B cell (primary cell): ENCODE data around the gene TNFAIP2. TPM values are rescaled to one million over a fixed set of nuclear protein-coding genes. Genes with fewer than 3 reads are reported as not detected.

ENCODE experiments used
- ATAC-seq: fragments of 200-7000 bp; cut with Tn5 transposase; one replicate; pipeline ENCODE4 v1.10.0; 2021; ENCODE audit warnings: low read depth, mild to moderate bottlenecking, moderate number of reproducible peaks, moderate library complexity
- CTCF ChIA-PET: fragments of 350-600 bp; sonication (Branson Sonifier 250); formaldehyde crosslinking; loops from one replicate; lab custom pipeline; 2021; ENCODE audit warnings: antibody characterized with exemption, inconsistent platforms; lab: Charles Lee
- POLR2A ChIA-PET: fragments of 350-600 bp; sonication (Branson Sonifier 250); formaldehyde crosslinking; loops from one replicate; lab custom pipeline; 2021; ENCODE audit warnings: antibody characterized with exemption; lab: Charles Lee
- DNase-seq: peaks from one replicate; pipeline ENCODE4 v3.0.0; 2013
- H2AFZ ChIP-seq: 2 replicates; pipeline ENCODE4 v1.6.1; 2012; ENCODE audit warnings: mild to moderate bottlenecking, low read depth, low read length; ENCODE audit not compliant: insufficient read depth, poor library complexity, severe bottlenecking
- H3K27ac ChIP-seq, 2 donors: 1 replicate in 1 of 2; 2 replicates in 1 of 2; pipeline ENCODE4 v1.5.1; 2012 to 2013; ENCODE audit warnings: low read length in 2 of 2, mild to moderate bottlenecking in 2 of 2, moderate library complexity in 1 of 2
- H3K27me3 ChIP-seq, 4 experiments: fragments of 200-600 bp in 1 of 4; sonication (generic) in 1 of 4; replicated peaks in 1 of 4; 1 replicate in 2 of 4; 2 replicates in 2 of 4; pipeline versions ENCODE4 v1.6.1 to v1.7.0; 2013 to 2016; ENCODE audit warnings: low read length in 3 of 4, mild to moderate bottlenecking in 2 of 4, mixed read lengths in 1 of 4, moderate library complexity in 1 of 4; ENCODE audit not compliant: insufficient read depth in 4 of 4, control insufficient read depth in 3 of 4; ENCODE audit errors: control extremely low read depth in 1 of 4
- H3K36me3 ChIP-seq, 2 experiments: replicated peaks in 1 of 2; 1 replicate in 1 of 2; 2 replicates in 1 of 2; pipeline versions ENCODE4 v1.6.1 to v1.7.1; 2013; ENCODE audit warnings: low read length in 1 of 2; ENCODE audit not compliant: insufficient read depth in 2 of 2, control insufficient read depth in 1 of 2; ENCODE audit errors: control extremely low read depth in 1 of 2, extremely low read depth in 1 of 2
- H3K4me1 ChIP-seq, 2 donors: fragments of 200-600 bp in 1 of 2; sonication (generic) in 1 of 2; 1 replicate in 1 of 2; 2 replicates in 1 of 2; pipeline versions ENCODE4 v1.5.1 to v1.6.1; 2013 to 2017; ENCODE audit warnings: low read length in 2 of 2; ENCODE audit not compliant: control insufficient read depth in 2 of 2, insufficient read depth in 2 of 2
- H3K4me2 ChIP-seq: replicated peaks from 2 replicates; pipeline ENCODE3; 2012; ENCODE audit warnings: mild to moderate bottlenecking, low read depth, low read length; ENCODE audit not compliant: poor library complexity, severe bottlenecking
- H3K4me3 ChIP-seq, 5 experiments: fragments of 200-600 bp in 1 of 5; sonication (generic) in 1 of 5; 1 replicate in 3 of 5; 2 replicates in 2 of 5; pipeline versions ENCODE4 v1.5.1 to v1.7.0; 2011 to 2016; ENCODE audit warnings: low read length in 4 of 5, mild to moderate bottlenecking in 4 of 5, low read depth in 2 of 5, control low read depth in 1 of 5, moderate library complexity in 1 of 5; ENCODE audit not compliant: insufficient read depth in 1 of 5; ENCODE audit errors: control extremely low read depth in 1 of 5, extremely low read depth in 1 of 5
- H3K79me2 ChIP-seq: fragments of 200-600 bp; sonication (generic); one replicate; pipeline ENCODE4 v1.6.0; 2016; ENCODE audit warnings: low read length; ENCODE audit not compliant: control insufficient read depth, insufficient read depth
- H3K9ac ChIP-seq: fragments of 200-600 bp; sonication (generic); 2 replicates; pipeline ENCODE4 v1.6.1; 2017; ENCODE audit warnings: mild to moderate bottlenecking, low read length, moderate library complexity
- H3K9me3 ChIP-seq, 3 donors: one replicate each; pipeline versions ENCODE4 v1.6.1 to v1.7.1; 2013; ENCODE audit warnings: low read length in 2 of 3; ENCODE audit not compliant: control insufficient read depth in 2 of 3, insufficient read depth in 1 of 3; ENCODE audit errors: control extremely low read depth in 1 of 3
- H4K20me1 ChIP-seq: 2 replicates; pipeline ENCODE4 v1.6.0; 2012; ENCODE audit warnings: mild to moderate bottlenecking, low read length; ENCODE audit not compliant: insufficient read depth, control insufficient read depth, poor library complexity, severe bottlenecking
- H3K27ac Mint-ChIP-seq: one replicate; pipeline ENCODE4 v1.8.0; 2021; ENCODE audit warnings: mixed read lengths
- H3K27me3 Mint-ChIP-seq: one replicate; pipeline ENCODE4 v1.8.0; 2021; ENCODE audit warnings: mixed read lengths
- H3K4me1 Mint-ChIP-seq: one replicate; pipeline ENCODE4 v1.8.0; 2021; ENCODE audit warnings: mixed read lengths
- H3K4me3 Mint-ChIP-seq: one replicate; pipeline ENCODE4 v1.8.0; 2021; ENCODE audit warnings: mixed read lengths
- H3K9me3 Mint-ChIP-seq: one replicate; pipeline ENCODE4 v1.8.0; 2022; ENCODE audit warnings: mixed read lengths; ENCODE audit not compliant: insufficient read depth
- EZH2 ChIP-seq: IDR thresholded peaks from 2 replicates; pipeline ENCODE4 v1.6.1; 2012; ENCODE audit warnings: borderline replicate concordance, low read depth, mild to moderate bottlenecking, moderate library complexity, low read length; ENCODE audit not compliant: insufficient read depth, poor library complexity, severe bottlenecking
- WGBS: methylation state at CpG from one replicate; pipeline ENCODE4 v1.1.5; 2013; ENCODE audit warnings: missing lambda C conversion rate; ENCODE audit not compliant: insufficient coverage; 5-methylcytosine and 5-hydroxymethylcytosine counted together
- intact Hi-C: fragments of 100-400 bp; cut with micrococcal nuclease; formaldehyde crosslinking; loops from one replicate; pipeline ENCODE4 v1.10.0; 2022
- polyA plus RNA-seq: library from polyadenylated mRNA; depleted of rRNA; stranded (reverse); fragments of >200 nt; gene quantifications from 2 replicates; pipeline ENCODE4 v1.2.3, GENCODE V29; 2012
- total RNA-seq, 2 donors: library from RNA; stranded (reverse); fragments of 120-200 nt in 1 of 2; gene quantifications; 1 replicate in 1 of 2; 2 replicates in 1 of 2; pipeline versions ENCODE4 v1.2.3 to v1.2.4, GENCODE V29; 2013 to 2022
- TF ChIP-seq, protein P1 (sequence below): fragments of 200-600 bp; IDR thresholded peaks from one replicate; pipeline ENCODE4 v1.8.0; 2022; ENCODE audit warnings: antibody characterized with exemption, mild to moderate bottlenecking

Gene TNFAIP2
- total and polyA plus RNA-seq, 2 donors (not counting 1 experiment from before 2014, with no cell fraction given), result 1.5 to 9.0 TPM

DNA sequence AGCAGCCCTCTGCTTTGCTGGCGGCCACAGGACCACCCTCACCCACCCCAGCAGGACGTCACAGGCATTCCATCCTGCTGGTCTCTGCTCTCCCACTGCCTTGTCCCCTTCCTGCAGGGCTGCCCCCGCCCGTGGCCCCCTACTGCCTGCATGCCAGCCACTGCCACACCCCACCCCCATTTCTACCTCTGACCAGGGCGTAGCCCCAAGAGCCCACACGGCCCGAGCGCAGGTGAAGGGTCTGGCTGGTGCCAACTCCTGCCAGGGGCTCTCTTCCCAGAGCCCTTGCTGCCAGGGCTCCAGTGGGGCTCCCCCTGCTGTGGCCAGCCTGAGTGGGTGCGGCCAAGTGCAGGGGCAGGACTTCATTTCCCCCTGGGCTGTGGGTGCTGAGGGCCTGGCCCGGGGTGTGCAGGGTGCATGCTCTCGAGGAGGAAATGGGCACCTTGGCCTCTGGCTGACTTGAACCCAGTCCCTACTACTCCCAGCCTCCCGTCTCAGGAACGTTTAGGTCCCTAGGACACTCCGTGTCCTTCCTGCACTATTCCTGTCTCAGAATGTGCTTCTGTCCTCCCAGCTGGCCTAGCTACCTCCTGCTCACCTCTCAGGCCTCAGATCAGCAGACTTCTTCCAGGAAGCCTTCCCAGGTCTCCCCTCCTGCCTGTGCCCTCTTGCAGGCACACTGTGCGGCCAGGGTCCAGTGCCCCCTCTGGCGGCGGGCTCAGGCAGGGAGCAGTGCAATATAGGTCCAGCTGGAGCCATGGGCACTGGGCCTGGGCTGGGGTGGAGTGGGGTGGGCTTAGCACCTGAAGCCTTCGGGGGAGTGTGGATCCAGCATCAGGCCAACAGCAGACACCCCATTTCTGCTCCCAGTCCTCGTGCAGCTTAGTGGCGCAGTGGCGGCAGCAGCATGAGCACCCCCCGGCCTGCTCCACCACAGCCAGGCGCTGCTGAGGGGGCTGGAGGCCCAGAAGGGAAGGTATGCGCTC is 37.9 kb upstream of the TNFAIP2 start:
- no peaks in the 10 kb centered on the region for H3K9me3 Mint-ChIP-seq
- Histone ChIP-seq H3K27me3 (peaks cover 0 to 21% (median 1%) of the 10 kb centered on the region in 4 experiments), H3K36me3 (no peaks in the 10 kb centered on the region), H3K9ac (no peak overlapping the region), H3K4me3 (no peak overlapping the region), H3K79me2 (no peaks in the 10 kb centered on the region), H3K27ac (no peak overlapping the region), H3K4me2 (no peak overlapping the region), H3K4me1 (no peaks in the 10 kb centered on the region), H2AFZ (no peak overlapping the region), H3K9me3 (no peaks in the 10 kb centered on the region), H4K20me1 (no peaks in the 10 kb centered on the region)
- peaks cover 7% of the 10 kb centered on the region for H3K27me3 Mint-ChIP-seq
- DNase-seq (no peak), ATAC-seq (no peak)
- WGBS, result 82% methylated on average over 23 of the region's 24 CpGs
- ChIA-PET POLR2A (no interaction called here), CTCF (interaction anchor here (1.6 to 2.7 kb wide), 2 partner anchors 9 to 21 kb away, joined by 4 to 9 read pairs; no protein-coding TSS in a partner anchor)
- TF ChIP-seq, protein P1, sequence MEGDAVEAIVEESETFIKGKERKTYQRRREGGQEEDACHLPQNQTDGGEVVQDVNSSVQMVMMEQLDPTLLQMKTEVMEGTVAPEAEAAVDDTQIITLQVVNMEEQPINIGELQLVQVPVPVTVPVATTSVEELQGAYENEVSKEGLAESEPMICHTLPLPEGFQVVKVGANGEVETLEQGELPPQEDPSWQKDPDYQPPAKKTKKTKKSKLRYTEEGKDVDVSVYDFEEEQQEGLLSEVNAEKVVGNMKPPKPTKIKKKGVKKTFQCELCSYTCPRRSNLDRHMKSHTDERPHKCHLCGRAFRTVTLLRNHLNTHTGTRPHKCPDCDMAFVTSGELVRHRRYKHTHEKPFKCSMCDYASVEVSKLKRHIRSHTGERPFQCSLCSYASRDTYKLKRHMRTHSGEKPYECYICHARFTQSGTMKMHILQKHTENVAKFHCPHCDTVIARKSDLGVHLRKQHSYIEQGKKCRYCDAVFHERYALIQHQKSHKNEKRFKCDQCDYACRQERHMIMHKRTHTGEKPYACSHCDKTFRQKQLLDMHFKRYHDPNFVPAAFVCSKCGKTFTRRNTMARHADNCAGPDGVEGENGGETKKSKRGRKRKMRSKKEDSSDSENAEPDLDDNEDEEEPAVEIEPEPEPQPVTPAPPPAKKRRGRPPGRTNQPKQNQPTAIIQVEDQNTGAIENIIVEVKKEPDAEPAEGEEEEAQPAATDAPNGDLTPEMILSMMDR, result no peak
- no peak for TF ChIP-seq EZH2
- no peak overlapping the region for H3K4me3 Mint-ChIP-seq
- intact Hi-C loops, result no loop called here
- peaks cover 2% of the 10 kb centered on the region for H3K4me1 Mint-ChIP-seq
- H3K27ac Mint-ChIP-seq, result no peak overlapping the region
